Stimulated activated CD8-positive, alpha-beta memory T cell treated with anti-CD3 and anti-CD28 coated beads, Interleukin-7, amount 100 ng/mL, for 48 hours (primary cell): ENCODE data around the gene HAUS8.
"Not testable (repeated sequence)": the region's sequence is repeated elsewhere in the genome, so short reads cannot be mapped to it uniquely, and the experiment has no call there.

Source experiments
- DNase-seq, 2 donors: peaks; one replicate each; pipeline ENCODE4 v3.0.0-alpha.2; 2020; ENCODE audit warnings: low read depth in 1 of 2; ENCODE audit errors: extremely low read depth in 1 of 2

HAUS8 gene

GRCh38 chr19:17103177-17103576 lies 27.9 kb upstream of the HAUS8 start:
- no peak for DNase-seq

GRCh38 chr19:17101686-17102628 lies 26.7 kb upstream of the HAUS8 start:
- DNase-seq = no peak

DNA sequence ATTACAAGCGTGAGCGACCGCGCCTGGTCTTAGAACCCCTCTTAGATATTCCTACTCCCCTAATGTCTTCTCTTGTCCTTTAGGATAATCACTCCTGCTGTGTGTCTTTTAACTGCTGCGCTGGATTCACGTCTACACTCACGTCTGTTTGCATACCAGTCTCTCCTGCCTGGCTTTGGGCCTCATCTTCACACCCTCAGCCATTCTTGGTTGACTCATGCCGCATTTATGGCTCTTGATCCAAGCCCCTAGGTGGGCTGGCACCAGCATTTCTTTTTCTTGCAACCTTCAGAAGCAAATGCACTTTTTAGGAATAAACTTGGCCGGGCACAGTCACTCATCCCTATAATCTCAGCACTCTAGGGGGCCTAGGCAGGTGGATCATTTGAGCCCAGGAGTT lies 23.1 kb upstream of the HAUS8 start:
- no peak for DNase-seq

DNA sequence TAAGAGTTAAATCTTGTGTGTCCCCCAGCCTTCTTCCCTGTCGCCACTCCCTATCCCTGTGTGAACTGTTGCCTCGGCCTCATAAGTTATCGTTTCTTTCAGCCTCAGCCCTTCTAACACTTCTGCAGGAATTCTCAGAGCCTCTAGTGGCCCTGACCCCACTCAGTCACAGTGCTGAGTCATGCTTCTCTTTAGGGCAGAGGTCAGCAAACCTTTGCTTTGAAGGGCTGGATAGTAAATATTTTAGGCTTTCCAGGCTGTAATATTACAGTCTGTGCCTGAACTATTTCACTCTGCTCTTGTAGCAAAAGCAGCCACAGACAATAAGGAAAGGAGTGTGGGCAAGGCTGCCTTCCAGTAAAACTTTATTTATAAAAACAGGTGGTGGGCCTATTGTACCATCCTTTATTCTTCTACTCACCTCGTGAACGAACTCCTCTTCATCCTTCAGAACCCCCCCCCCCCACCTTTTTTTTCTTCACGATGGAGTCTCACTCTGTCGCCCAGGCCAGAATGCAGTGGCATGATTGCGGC lies 22.4 kb upstream of the HAUS8 start:
- DNase-seq = no peak

GRCh38 chr19:17095141-17095919 lies 20.1 kb upstream of the HAUS8 start:
- no peak for DNase-seq

DNA sequence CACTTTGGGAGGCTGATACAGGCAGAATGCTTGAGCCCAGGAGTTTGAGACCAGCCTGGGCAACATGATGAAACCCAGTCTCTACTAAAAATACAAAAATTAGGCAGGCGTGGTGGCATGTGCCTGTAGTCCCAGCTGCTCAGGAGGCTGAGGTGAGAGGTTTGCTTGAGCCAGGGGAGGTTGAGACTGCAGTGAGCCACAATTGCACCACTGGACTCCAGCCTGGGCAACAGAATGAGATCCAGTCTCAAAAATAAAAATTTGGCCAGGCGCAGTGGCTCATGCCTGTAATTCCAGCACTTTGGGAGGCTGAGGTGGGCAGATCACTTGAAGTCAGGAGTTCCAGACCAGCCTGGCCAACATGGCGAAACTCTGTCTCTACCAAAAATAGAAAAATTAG lies 19.4 kb upstream of the HAUS8 start:
- not testable (repeated sequence) for DNase-seq

DNA sequence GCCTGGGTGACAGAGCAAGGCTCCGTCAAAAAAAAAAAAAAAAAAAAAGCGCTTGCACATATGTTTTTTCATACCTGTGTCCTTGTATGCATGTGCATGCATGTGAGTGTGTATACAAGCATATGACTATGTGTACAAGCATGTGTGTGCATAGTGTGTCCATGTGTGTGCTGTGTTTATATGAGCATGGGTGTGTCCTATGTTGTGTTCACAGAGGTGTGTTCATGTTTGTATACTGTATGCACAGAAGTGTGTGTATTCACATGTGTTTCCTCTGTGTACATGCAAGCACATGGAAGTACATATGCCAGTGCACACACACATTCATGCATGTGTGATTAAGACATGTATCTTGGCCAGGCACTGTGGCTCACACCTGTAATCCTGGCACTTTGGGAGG lies 17.4 kb upstream of the HAUS8 start:
- DNase-seq = no peak

DNA sequence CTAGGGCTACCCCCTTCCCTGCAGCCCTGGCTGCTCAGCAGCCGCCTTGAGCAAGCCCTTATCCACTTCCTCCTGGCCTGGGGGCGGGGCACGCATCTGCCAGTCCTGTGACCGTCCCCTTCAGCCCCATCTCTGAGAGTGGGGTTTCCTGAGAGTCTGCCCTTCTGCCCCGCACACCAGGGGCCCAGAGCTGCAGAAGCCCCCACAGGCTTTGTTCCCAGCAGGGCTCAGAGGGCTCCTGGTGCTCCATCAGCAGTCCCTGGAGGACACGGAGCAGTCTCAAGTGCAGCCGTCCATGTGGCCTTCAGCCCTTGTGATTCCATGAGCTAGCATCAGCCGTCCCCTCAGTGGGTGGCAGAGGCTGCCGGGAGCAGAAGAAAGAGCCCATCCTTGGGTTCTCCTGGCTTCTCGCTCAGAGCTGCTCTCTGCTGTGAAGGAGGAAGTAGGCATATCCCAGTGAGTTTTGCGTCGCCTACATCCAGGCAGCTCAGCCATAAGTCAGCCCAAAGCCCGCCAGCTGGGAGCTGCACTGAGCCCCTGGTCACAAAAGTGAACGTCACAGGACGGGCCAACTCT lies 16.6 kb upstream of the HAUS8 start:
- no peak for DNase-seq

GRCh38 chr19:17090583-17090982 lies 15.3 kb upstream of the HAUS8 start:
- DNase-seq = peak in 1 of 2 donors; percentile 54

DNA sequence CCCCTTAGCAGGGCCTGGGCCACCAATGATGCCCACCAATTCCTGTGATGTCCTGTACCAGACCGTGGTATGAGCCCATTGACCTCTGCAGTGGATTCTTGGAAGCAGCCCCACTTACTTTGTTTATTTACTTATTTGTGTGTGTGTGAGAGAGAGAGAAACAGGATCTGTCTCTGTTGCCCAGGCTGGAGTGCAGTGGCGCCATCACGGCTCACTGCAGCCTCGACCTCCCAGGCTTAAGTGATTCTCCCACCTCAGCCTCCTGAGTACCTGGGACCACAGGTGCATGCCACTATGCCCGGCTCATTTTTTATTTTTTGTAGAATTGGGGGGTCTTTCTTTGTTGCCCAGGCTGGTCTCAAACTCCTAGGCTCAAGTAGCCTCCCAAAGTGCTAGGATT lies 13.3 kb upstream of the HAUS8 start:
- DNase-seq = no peak

- no peak for DNase-seq
These were observed 11.6 kb upstream of the HAUS8 start for GRCh38 chr19:17086834-17087233.

GRCh38 chr19:17086120-17086519 lies 10.9 kb upstream of the HAUS8 start:
- no peak for DNase-seq

DNA sequence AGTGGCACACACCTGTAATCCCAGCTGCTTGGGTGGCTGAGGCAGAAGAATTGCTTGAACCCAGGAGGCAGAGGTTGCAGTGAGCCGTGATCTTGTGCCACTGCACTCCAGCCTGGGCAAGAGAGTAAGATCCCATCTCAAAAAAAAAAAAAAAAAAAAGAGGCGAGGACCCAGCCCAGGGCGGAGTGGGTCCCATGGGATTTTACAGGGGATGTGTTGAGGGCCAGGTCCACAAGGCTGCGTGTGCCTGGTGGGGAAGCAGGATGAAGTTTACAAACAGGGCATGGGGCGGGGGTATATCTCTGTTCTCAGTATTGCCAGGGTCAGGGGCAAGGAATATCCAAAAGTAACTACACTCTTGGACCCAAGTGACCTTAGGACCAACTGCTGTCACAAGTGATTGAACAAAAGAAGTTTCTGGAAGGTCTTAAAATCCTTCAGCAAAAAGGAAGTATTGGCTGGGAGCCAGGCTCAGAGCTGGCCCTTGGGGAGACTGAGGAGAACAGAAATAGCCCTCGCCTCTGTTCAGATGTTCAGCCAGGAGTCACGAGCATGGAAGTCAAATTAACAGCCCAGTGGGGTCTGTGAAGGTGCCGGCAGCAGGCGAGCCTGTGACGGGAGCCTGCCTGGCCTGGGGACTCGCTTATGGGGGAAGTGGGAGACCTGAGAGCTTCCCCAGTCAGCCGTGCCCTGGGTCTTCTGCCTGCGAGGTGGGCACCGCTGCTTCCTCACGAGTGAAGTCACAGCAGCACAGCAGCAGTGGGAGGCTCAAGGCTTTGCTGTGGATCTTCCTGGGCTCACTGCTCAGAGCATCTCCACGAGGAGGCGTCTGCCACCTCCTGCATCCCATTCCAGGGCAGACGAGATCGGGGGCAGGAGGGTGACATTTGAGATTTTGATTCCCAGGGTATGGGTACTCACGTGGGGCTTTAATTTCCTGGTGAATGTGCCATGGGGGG lies 6.7 kb upstream of the HAUS8 start:
- DNase-seq = no peak

GRCh38 chr19:17080440-17080801 lies 5.2 kb upstream of the HAUS8 start:
- no peak for DNase-seq

DNA sequence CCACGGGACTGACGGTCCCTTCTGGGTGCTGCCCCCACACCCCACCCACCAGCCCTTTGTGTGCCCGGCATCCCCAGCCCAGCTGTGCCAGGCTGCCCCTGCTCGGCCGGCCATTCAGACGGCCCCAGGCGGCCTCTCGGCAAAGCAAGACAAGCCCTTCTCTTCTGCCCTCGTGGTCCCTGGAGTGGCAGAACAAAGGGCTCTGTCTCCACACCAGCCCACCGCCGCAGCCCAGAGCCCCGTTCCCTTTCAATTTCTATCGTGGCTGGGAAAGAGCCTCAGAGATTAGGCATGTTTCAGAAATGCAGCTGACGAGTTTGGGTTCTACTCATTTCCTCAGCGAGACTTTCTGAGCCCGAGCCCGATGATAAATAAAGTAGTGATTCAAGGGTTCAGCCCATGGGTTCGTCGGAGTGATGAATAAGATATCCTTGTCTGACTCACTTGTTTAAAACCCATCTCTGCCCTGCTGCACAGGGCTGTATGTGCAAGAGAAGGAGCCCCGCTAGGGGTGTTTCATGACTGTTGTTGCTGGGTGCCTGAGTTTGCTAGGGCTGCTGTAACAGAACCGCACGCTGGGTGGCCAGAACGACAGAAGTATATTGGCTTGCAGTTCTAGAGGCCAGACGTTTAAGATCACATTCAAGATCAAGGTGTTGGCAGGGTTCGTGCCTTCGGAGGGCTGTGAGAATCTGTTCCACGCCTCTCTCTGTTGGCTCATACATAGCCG lies 4.6 kb upstream of the HAUS8 start:
- peak; percentile 53 to 74 for DNase-seq

DNA sequence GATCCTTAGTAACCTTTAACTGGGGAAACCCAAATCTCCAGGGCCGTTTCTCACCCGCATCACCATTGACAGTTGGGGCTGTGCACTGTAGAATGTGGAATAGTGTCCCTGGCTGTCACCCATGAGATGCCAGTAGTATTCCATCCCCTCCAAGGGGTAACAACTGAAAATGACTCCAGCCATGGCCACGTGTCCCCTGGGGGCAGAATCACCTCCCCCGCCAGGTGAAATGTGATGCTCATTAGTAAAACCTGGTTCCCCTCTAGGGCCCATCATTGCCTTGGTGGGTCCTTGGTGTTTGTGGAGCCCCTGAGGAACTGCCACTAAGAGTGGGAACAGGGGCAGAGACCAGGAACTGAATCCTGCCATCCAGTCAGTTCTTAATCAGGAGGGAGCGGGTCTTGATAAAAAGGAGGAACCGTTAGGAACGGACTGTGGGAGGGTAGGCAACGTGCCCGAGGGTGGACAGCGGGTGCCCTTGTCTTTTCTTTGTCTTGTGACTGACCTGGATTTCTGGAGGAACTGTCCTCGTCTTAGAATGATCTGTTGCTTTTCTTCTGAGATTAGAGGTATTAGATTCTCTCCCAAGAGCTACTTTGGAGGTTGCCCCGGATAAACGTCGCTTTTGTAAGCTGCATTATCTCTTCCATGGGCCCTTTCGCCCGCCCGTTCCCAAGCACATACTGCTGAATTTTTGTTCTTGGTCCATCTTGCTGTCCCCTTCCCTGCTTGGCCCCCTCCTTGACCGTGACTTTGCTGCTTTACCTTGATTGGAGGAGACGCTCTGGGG lies 3.9 kb upstream of the HAUS8 start:
- no peak for DNase-seq

- DNase-seq = no peak
These were observed 3.0 kb upstream of the HAUS8 start for GRCh38 chr19:17078036-17078919.
